GM18511 (cell line): ENCODE data around the gene B4GALT5.

Experiments
- ATAC-seq: cut with Tn5 transposase; IDR thresholded peaks from one replicate; pipeline ENCODE4 v1.9.1; 2021; ENCODE audit warnings: mild to moderate bottlenecking, moderate library complexity; ENCODE audit not compliant: unreplicated experiment

Gene B4GALT5

GRCh38 chr20:49659056-49659455 lies 54.6 kb downstream of the B4GALT5 start:
- no peak for ATAC-seq

- ATAC-seq, result no peak
Observed at GRCh38 chr20:49658508-49658907, 55.2 kb downstream of the B4GALT5 start.

GRCh38 chr20:49657118-49657901 lies 56.4 kb downstream of the B4GALT5 start:
- ATAC-seq, result no peak

GRCh38 chr20:49656304-49656703 lies 57.4 kb downstream of the B4GALT5 start:
- no peak for ATAC-seq

GRCh38 chr20:49653925-49654434 lies 59.7 kb downstream of the B4GALT5 start:
- no peak for ATAC-seq

GRCh38 chr20:49649672-49650071 lies 64.0 kb downstream of the B4GALT5 start:
- no peak for ATAC-seq

- ATAC-seq, result no peak
Observed at GRCh38 chr20:49647550-49647949, 66.1 kb downstream of the B4GALT5 start.

- no peak for ATAC-seq
Observed at GRCh38 chr20:49646528-49646927, 67.2 kb downstream of the B4GALT5 start.

GRCh38 chr20:49646126-49646525 lies 67.6 kb downstream of the B4GALT5 start:
- no peak for ATAC-seq

- no peak for ATAC-seq
Observed at GRCh38 chr20:49644980-49645565, 68.6 kb downstream of the B4GALT5 start.

GRCh38 chr20:49642816-49643215 lies 70.9 kb downstream of the B4GALT5 start:
- ATAC-seq, result no peak

GRCh38 chr20:49641683-49642656 lies 71.7 kb downstream of the B4GALT5 start:
- ATAC-seq, result no peak

- no peak for ATAC-seq
Observed at GRCh38 chr20:49637046-49637637, 76.5 kb downstream of the B4GALT5 start.

GRCh38 chr20:49636447-49636846 lies 77.2 kb downstream of the B4GALT5 start:
- ATAC-seq, result no peak

GRCh38 chr20:49635866-49636265 lies 77.8 kb downstream of the B4GALT5 start:
- no peak for ATAC-seq

GRCh38 chr20:49635166-49635565 lies 78.5 kb downstream of the B4GALT5 start:
- ATAC-seq, result no peak

GRCh38 chr20:49634116-49634515 lies 79.6 kb downstream of the B4GALT5 start:
- ATAC-seq, result no peak

- no peak for ATAC-seq
Observed at GRCh38 chr20:49633643-49634042, 80.0 kb downstream of the B4GALT5 start.

GRCh38 chr20:49633023-49633422 lies 80.7 kb downstream of the B4GALT5 start:
- ATAC-seq, result no peak

GRCh38 chr20:49631856-49632418 lies 81.7 kb downstream of the B4GALT5 start:
- no peak for ATAC-seq
